ENCODE data around the gene MKNK2. TPM values are rescaled to one million over a fixed set of nuclear protein-coding genes. Genes with fewer than 3 reads are reported as not detected.

The MKNK2 gene
- polyA plus RNA-seq, 1 donor from 2014 or later: 27.6 TPM

DNA sequence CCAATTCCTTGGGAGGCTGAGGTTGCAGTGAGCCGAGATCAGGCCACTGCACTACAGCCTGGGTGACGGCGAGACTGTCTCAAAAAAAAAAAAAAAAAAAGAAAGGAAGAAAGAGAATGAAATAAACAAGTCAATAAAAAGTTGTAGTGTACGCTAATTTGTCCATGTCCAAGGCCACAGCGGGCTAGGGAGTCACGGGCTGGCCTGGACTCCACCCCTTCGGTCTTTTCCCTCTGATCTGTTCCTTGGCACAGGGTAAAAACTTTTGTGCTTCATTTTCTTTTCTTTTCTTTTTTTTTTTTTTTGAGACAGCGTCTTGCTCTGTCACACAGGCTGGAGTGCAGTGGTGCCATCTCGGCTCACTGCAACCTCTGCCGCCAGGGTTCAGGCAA, 19.4 kb upstream of the MKNK2 start:
- TF ChIP-seq EZH2 (IDR thresholded peaks at IDR 0.05; ENCODE audit: borderline replicate concordance, insufficient read depth, low read length, poor library complexity, severe bottlenecking) (no peak), POLR2AphosphoS5 (IDR thresholded peaks at IDR 0.05) (no peak), MXI1 (conservative IDR thresholded peaks at IDR 0.05; ENCODE audit: poor library complexity, severe bottlenecking) (no peak), SMC3 (conservative IDR thresholded peaks at IDR 0.05; ENCODE audit: poor library complexity) (no peak), RAD21 (conservative IDR thresholded peaks at IDR 0.05) (no peak), EP300 (conservative IDR thresholded peaks at IDR 0.05; ENCODE audit: poor library complexity, severe bottlenecking) (no peak), TAF1 (IDR thresholded peaks at IDR 0.05; ENCODE audit: low read depth) (no peak)
- TF ChIP-seq, protein P1, sequence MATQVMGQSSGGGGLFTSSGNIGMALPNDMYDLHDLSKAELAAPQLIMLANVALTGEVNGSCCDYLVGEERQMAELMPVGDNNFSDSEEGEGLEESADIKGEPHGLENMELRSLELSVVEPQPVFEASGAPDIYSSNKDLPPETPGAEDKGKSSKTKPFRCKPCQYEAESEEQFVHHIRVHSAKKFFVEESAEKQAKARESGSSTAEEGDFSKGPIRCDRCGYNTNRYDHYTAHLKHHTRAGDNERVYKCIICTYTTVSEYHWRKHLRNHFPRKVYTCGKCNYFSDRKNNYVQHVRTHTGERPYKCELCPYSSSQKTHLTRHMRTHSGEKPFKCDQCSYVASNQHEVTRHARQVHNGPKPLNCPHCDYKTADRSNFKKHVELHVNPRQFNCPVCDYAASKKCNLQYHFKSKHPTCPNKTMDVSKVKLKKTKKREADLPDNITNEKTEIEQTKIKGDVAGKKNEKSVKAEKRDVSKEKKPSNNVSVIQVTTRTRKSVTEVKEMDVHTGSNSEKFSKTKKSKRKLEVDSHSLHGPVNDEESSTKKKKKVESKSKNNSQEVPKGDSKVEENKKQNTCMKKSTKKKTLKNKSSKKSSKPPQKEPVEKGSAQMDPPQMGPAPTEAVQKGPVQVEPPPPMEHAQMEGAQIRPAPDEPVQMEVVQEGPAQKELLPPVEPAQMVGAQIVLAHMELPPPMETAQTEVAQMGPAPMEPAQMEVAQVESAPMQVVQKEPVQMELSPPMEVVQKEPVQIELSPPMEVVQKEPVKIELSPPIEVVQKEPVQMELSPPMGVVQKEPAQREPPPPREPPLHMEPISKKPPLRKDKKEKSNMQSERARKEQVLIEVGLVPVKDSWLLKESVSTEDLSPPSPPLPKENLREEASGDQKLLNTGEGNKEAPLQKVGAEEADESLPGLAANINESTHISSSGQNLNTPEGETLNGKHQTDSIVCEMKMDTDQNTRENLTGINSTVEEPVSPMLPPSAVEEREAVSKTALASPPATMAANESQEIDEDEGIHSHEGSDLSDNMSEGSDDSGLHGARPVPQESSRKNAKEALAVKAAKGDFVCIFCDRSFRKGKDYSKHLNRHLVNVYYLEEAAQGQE (IDR thresholded peaks at IDR 0.05; ENCODE audit: borderline replicate concordance): no peak
- TF ChIP-seq, protein P2, sequence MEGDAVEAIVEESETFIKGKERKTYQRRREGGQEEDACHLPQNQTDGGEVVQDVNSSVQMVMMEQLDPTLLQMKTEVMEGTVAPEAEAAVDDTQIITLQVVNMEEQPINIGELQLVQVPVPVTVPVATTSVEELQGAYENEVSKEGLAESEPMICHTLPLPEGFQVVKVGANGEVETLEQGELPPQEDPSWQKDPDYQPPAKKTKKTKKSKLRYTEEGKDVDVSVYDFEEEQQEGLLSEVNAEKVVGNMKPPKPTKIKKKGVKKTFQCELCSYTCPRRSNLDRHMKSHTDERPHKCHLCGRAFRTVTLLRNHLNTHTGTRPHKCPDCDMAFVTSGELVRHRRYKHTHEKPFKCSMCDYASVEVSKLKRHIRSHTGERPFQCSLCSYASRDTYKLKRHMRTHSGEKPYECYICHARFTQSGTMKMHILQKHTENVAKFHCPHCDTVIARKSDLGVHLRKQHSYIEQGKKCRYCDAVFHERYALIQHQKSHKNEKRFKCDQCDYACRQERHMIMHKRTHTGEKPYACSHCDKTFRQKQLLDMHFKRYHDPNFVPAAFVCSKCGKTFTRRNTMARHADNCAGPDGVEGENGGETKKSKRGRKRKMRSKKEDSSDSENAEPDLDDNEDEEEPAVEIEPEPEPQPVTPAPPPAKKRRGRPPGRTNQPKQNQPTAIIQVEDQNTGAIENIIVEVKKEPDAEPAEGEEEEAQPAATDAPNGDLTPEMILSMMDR (IDR thresholded peaks at IDR 0.05; ENCODE audit: poor library complexity, severe bottlenecking): no peak
- no peaks in the 10 kb centered on the region for H3K79me2 ChIP-seq (replicated peaks; ENCODE audit: insufficient read depth, low read length)
- no peak overlapping the region for H3K4me3 ChIP-seq (ENCODE audit: low read length)

DNA sequence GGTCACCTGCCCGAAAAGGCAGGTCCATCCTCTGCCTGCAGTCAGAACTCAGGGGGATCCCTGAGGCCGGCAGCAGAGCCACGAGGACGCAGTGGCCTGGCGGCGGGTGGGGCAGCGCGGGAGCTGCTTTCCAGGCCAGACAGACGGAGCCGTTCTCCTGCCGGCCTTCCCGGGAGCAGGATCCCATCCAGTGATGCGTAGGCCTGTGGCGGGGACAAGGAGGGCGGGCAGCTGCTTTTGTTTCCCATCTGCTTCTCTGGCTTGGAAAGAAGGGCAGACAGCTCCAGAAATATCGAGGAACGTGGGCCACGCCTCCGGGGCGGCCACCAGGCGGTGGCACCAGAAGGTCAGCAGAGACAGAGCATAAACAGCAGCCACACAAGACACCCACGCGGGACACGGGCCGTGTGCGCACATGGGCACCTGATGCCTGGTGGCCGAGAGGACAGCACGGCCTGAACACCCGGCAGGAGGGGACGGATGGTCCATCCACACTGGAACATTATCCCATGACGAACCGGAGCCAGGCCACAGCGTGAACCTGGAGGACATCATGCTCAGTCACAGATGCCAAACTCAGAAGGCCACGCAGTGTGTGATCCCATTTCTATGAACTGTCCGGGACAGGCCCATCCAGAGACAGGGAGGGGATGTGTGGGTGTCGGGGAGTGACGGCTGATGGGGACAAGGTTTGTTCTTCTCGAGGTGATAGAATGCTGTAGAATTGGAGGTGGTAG, 13.9 kb upstream of the MKNK2 start:
- Histone ChIP-seq H3K9me2 (ENCODE audit: insufficient read depth, low read length) (no peaks in the 10 kb centered on the region), H3K4me3 (ENCODE audit: low read length) (no peak overlapping the region), H3K4me2 (ENCODE audit: low read length) (no peak overlapping the region), H3K79me2 (replicated peaks; ENCODE audit: insufficient read depth, low read length) (no peaks in the 10 kb centered on the region), H3K9ac (ENCODE audit: low read length) (no peak overlapping the region), H3K36me3 (ENCODE audit: insufficient read depth, low read length) (no peaks in the 10 kb centered on the region), H2AFZ (ENCODE audit: low read depth, low read length) (no peak overlapping the region), H3F3A (ENCODE audit: insufficient read depth, low read length, poor library complexity, severe bottlenecking) (no peaks in the 10 kb centered on the region), H3K9me3 (ENCODE audit: low read length) (no peaks in the 10 kb centered on the region), H4K20me1 (ENCODE audit: insufficient read depth) (no peaks in the 10 kb centered on the region), H3K27ac (ENCODE audit: low read length) (no peak overlapping the region), H3K27me3 (ENCODE audit: insufficient read depth, low read depth, low read length) (no peaks in the 10 kb centered on the region)
- TF ChIP-seq EP300 (conservative IDR thresholded peaks at IDR 0.05; ENCODE audit: poor library complexity, severe bottlenecking) (no peak), EZH2 (IDR thresholded peaks at IDR 0.05; ENCODE audit: borderline replicate concordance, insufficient read depth, low read length, poor library complexity, severe bottlenecking) (no peak)
- TF ChIP-seq, protein P1 (IDR thresholded peaks at IDR 0.05; ENCODE audit: borderline replicate concordance): no peak
- TF ChIP-seq, protein P2 (IDR thresholded peaks at IDR 0.05; ENCODE audit: poor library complexity, severe bottlenecking): no peak

More for the DNA sequence above, 19.4 kb upstream of the MKNK2 start:
- Histone ChIP-seq H3K36me3 (ENCODE audit: insufficient read depth, low read length) (no peaks in the 10 kb centered on the region), H3K9ac (ENCODE audit: low read length) (no peak overlapping the region), H3K9me2 (ENCODE audit: insufficient read depth, low read length) (no peaks in the 10 kb centered on the region), H3F3A (ENCODE audit: insufficient read depth, low read length, poor library complexity, severe bottlenecking) (no peaks in the 10 kb centered on the region), H3K27ac (ENCODE audit: low read length) (no peak overlapping the region), H4K20me1 (ENCODE audit: insufficient read depth) (no peaks in the 10 kb centered on the region), H3K4me2 (ENCODE audit: low read length) (no peak overlapping the region), H3K27me3 (ENCODE audit: insufficient read depth, low read depth, low read length) (no peaks in the 10 kb centered on the region), H2AFZ (ENCODE audit: low read depth, low read length) (no peak overlapping the region), H3K9me3 (ENCODE audit: low read length) (no peaks in the 10 kb centered on the region)
